PC-3 (cell line): ENCODE results near the gene ATG4D. TPM values are rescaled to one million over a fixed set of nuclear protein-coding genes. Genes with fewer than 3 reads are reported as not detected.

Experiments
- ATAC-seq: fragments of 200-7000 bp; cut with Tn5 transposase; 2 replicates; pipeline ENCODE4 v1.9.1; 2020; ENCODE audit warnings: mild to moderate bottlenecking, moderate library complexity
- BruUV-seq: library from RNA; stranded (reverse); fragments of 400-500 nt; replicated peaks from 2 replicates; lab custom pipeline; 2021; lab: Mats Ljungman, UMichigan
- CTCF ChIA-PET: fragments of 300-600 bp; sonication (Branson Sonifier 250); formaldehyde crosslinking; loops from one replicate; lab custom pipeline; 2022; ENCODE audit warnings: antibody characterized with exemption; lab: Charles Lee
- POLR2A ChIA-PET: fragments of 300-600 bp; sonication (Branson Sonifier 250); formaldehyde crosslinking; loops from one replicate; lab custom pipeline; 2022; ENCODE audit warnings: antibody characterized with exemption; ENCODE audit not compliant: unreplicated experiment; lab: Charles Lee
- DNase-seq: peaks from one replicate; pipeline ENCODE4 v3.0.0-alpha.2; 2015
- H2AFZ ChIP-seq: fragments of 300-600 bp; sonication (generic); 2 replicates; pipeline ENCODE4 v1.6.0; 2016; ENCODE audit warnings: antibody characterized with exemption, low read length
- H3F3A ChIP-seq: fragments of 300-600 bp; sonication (generic); one replicate; pipeline ENCODE4 v1.6.0; 2017; ENCODE audit warnings: antibody characterized with exemption, low read length, control low read depth, mild to moderate bottlenecking; ENCODE audit not compliant: unreplicated experiment
- H3K27ac ChIP-seq: fragments of 300-600 bp; sonication (generic); 2 replicates; pipeline ENCODE4 v1.5.1; 2016; ENCODE audit warnings: mild to moderate bottlenecking, low read length
- H3K27me3 ChIP-seq: fragments of 300-600 bp; sonication (generic); 2 replicates; pipeline ENCODE4 v1.6.1; 2016; ENCODE audit warnings: low read length, mixed read lengths
- H3K36me3 ChIP-seq: fragments of 300-600 bp; sonication (generic); 2 replicates; pipeline ENCODE4 v1.6.1; 2016; ENCODE audit warnings: low read depth, mixed run types, low read length, mixed read lengths
- H3K4me1 ChIP-seq: fragments of 300-600 bp; sonication (generic); 2 replicates; pipeline ENCODE4 v1.5.1; 2016; ENCODE audit warnings: low read length; ENCODE audit not compliant: insufficient read depth
- H3K4me2 ChIP-seq: fragments of 300-600 bp; sonication (generic); 2 replicates; pipeline ENCODE4 v1.6.0; 2016; ENCODE audit warnings: low read length
- H3K4me3 ChIP-seq: fragments of 300-600 bp; sonication (generic); 2 replicates; pipeline ENCODE4 v1.5.1; 2016; ENCODE audit warnings: mild to moderate bottlenecking, low read length, mixed read lengths
- H3K79me2 ChIP-seq: fragments of 300-600 bp; sonication (generic); 2 replicates; pipeline ENCODE4 v1.6.1; 2017; ENCODE audit warnings: low read length, mixed read lengths
- H3K9ac ChIP-seq: fragments of 300-600 bp; sonication (generic); 2 replicates; pipeline ENCODE4 v1.6.0; 2016; ENCODE audit warnings: mild to moderate bottlenecking, low read length
- H3K9me2 ChIP-seq: fragments of 300-600 bp; sonication (generic); replicated peaks from 2 replicates; pipeline ENCODE4 v1.6.1; 2016; ENCODE audit warnings: mixed run types, low read length, mixed read lengths
- H3K9me3 ChIP-seq: fragments of 300-600 bp; sonication (generic); 2 replicates; pipeline ENCODE4 v1.6.1; 2016; ENCODE audit warnings: low read length, mixed read lengths
- H4K20me1 ChIP-seq: fragments of 300-600 bp; sonication (generic); 2 replicates; pipeline ENCODE4 v1.6.1; 2016; ENCODE audit warnings: low read length, mixed read lengths
- CTCF ChIP-seq: fragments of 300-600 bp; sonication (generic); conservative IDR thresholded peaks from 2 replicates; pipeline ENCODE4 v1.5.1; 2017; ENCODE audit warnings: antibody characterized with exemption, low read depth, mild to moderate bottlenecking, low read length
- EZH2 ChIP-seq: fragments of 300-600 bp; sonication (generic); IDR thresholded peaks from one replicate; pipeline ENCODE4 v1.6.1; 2017; ENCODE audit warnings: antibody characterized with exemption, mild to moderate bottlenecking, low read length; ENCODE audit not compliant: unreplicated experiment
- EZH2phosphoT487 ChIP-seq: fragments of 300-600 bp; sonication (generic); IDR thresholded peaks from 2 replicates; pipeline ENCODE4 v1.6.1; 2018; ENCODE audit warnings: mild to moderate bottlenecking, antibody characterized with exemption, low read length, borderline replicate concordance
- intact Hi-C: fragments of 100-400 bp; cut with micrococcal nuclease; formaldehyde crosslinking; loops from 2 replicates; pipeline ENCODE4 v1.9.0; 2023
- total RNA-seq: library from RNA; depleted of rRNA; stranded (reverse); fragments of >200 nt; gene quantifications from 2 replicates; pipeline ENCODE4 v1.2.3, GENCODE V29; 2014

The ATG4D gene
- total RNA-seq, 1 experiment from 2014 or later, result 65.9 TPM

DNA sequence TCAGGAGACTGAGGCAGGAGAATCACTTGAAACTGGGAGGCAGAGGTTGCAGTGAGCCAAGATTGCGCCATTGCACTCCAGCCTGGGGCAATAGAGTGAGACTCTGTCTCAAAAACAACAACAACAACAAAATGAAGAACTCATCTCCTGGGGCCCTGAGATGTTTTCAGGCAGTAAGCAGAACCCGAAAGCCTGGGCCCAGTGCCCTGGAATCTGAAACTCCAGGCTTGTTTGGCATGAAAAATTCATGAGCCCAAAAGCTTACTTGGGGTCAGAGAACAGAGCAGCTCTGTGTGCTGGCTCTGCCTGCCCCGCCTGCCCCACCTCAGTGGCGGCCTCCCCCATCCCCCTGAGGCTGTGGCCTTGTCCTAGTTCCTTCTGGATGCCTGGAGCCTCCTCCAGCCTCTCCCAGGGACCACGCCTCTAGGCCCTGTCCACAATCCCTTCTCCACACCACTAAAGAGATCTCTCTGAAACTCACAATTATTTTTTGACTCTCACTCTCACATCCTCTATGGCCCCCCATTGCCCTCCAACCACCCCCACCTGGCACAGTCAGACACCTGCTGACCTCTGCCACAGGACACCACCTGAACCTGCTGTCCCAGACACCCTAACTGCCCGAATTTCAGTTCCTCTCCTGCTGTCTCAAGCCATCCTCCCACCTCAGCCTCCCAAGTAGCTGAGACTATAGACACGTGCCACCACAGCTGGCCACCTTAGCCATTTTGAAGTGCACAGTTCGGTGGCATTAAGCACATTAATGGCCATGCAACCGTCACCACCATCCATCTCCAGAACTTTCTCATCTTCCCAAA lies 50.3 kb downstream of the ATG4D start:
- no peaks in the 10 kb centered on the region for H3F3A ChIP-seq
- ATAC-seq (no peak; the same call in 1 of the 2 replicates), DNase-seq (no peak)
- intact Hi-C loops, result no loop called here
- H3K4me1 ChIP-seq, result no peaks in the 10 kb centered on the region
- no peaks in the 10 kb centered on the region for H3K9me2 ChIP-seq
- no TSS peak for BruUV-seq
- H4K20me1 ChIP-seq, result no peaks in the 10 kb centered on the region
- no peaks in the 10 kb centered on the region for H3K27me3 ChIP-seq
- H3K79me2 ChIP-seq, result no peaks in the 10 kb centered on the region
- H3K27ac ChIP-seq, result no peak overlapping the region
- ChIA-PET POLR2A (interaction anchor here (0.6 kb wide), 1 partner anchor 31 kb away, joined by 3 read pairs; the partner anchor contains the start of gene SLC44A2), CTCF (no interaction called here)
- H3K36me3 ChIP-seq, result no peaks in the 10 kb centered on the region
- no peaks in the 10 kb centered on the region for H3K9me3 ChIP-seq
- no peak overlapping the region for H3K4me3 ChIP-seq
- H2AFZ ChIP-seq, result no peak overlapping the region
- no peak overlapping the region for H3K9ac ChIP-seq
- TF ChIP-seq CTCF (no peak), EZH2 (no peak), EZH2phosphoT487 (no peak)
- no peak overlapping the region for H3K4me2 ChIP-seq

GRCh38 chr19:10600149-10600548 lies 56.4 kb downstream of the ATG4D start:
- no peaks in the 10 kb centered on the region for H3K27me3 ChIP-seq
- no peak for ATAC-seq
- POLR2A ChIA-PET, result no interaction called here
- no peak overlapping the region for H3K4me2 ChIP-seq
- H2AFZ ChIP-seq, result no peak overlapping the region
- no peaks in the 10 kb centered on the region for H3K36me3 ChIP-seq
- H4K20me1 ChIP-seq, result no peaks in the 10 kb centered on the region
- DNase-seq, result no peak
- CTCF ChIA-PET, result no interaction called here
- H3K9me3 ChIP-seq, result no peaks in the 10 kb centered on the region
- H3K4me3 ChIP-seq, result no peak overlapping the region
- peaks cover 18% of the 10 kb centered on the region for H3K4me1 ChIP-seq
- no peaks in the 10 kb centered on the region for H3F3A ChIP-seq
- H3K9ac ChIP-seq, result no peak overlapping the region
- H3K9me2 ChIP-seq, result no peaks in the 10 kb centered on the region
- H3K27ac ChIP-seq, result no peak overlapping the region
- intact Hi-C loops, result no loop called here
- no peaks in the 10 kb centered on the region for H3K79me2 ChIP-seq
- BruUV-seq, result no TSS peak
- no peak for TF ChIP-seq EZH2
- no peak for TF ChIP-seq CTCF
- TF ChIP-seq EZH2phosphoT487, result no peak

- H3K9me3 ChIP-seq, result no peaks in the 10 kb centered on the region
- ChIA-PET POLR2A (no interaction called here), CTCF (interaction anchor here (0.5 to 1.0 kb wide), 4 partner anchors 21 to 186 kb away, joined by 3 to 5 read pairs (median 3); no protein-coding TSS in a partner anchor)
- TF ChIP-seq CTCF, result no peak
- DNase-seq (no peak), ATAC-seq (no peak)
- H4K20me1 ChIP-seq, result no peaks in the 10 kb centered on the region
- H3K4me1 ChIP-seq, result peaks cover 18% of the 10 kb centered on the region
- no peaks in the 10 kb centered on the region for H3F3A ChIP-seq
- H3K27ac ChIP-seq, result no peak overlapping the region
- no peaks in the 10 kb centered on the region for H3K27me3 ChIP-seq
- intact Hi-C loops, result no loop called here
- no peaks in the 10 kb centered on the region for H3K9me2 ChIP-seq
- H3K79me2 ChIP-seq, result no peaks in the 10 kb centered on the region
- no peak overlapping the region for H3K9ac ChIP-seq
- no peaks in the 10 kb centered on the region for H3K36me3 ChIP-seq
- no peak overlapping the region; the same call in 1 of the 2 replicates for H3K4me2 ChIP-seq
- BruUV-seq, result no TSS peak
- H2AFZ ChIP-seq, result peak overlapping the region; percentile 15; the same call in 1 of the 2 replicates
- H3K4me3 ChIP-seq, result no peak overlapping the region
Measured at GRCh38 chr19:10601999-10602329, 58.3 kb downstream of the ATG4D start.
